HG02623 (cell line): ENCODE measurements around the gene HTR3D.
"Not testable (repeated sequence)": the region's sequence is repeated elsewhere in the genome, so short reads cannot be mapped to it uniquely, and the experiment has no call there.

Experiments
- ATAC-seq: cut with Tn5 transposase; IDR thresholded peaks from one replicate; pipeline ENCODE4 v1.9.1; 2021; ENCODE audit warnings: moderate library complexity; ENCODE audit not compliant: unreplicated experiment

HTR3D gene

DNA sequence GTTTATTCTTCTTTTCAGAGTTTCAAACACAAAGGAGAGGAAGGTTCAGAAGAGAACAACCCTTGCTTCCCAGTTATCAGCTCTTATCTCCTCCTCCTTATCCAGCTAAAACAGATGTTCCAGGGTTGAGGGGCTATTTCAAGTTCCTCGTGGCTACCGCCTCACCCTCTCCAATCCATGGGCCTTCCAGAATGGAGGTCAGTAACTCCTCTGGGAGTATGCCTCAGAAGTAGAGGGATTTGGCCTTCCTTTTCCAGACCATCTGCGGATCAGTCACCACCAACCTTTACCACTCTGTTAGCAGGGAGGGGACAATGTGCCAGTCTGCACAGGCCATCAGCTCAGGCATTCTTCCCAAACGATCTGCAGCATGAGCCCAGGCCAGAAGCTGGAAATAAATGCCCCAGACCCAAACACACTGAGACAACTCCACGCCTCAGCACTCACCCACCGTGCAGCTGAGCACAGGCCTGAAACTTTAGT, 36.1 kb downstream of the HTR3D start:
- ATAC-seq, result no peak

DNA sequence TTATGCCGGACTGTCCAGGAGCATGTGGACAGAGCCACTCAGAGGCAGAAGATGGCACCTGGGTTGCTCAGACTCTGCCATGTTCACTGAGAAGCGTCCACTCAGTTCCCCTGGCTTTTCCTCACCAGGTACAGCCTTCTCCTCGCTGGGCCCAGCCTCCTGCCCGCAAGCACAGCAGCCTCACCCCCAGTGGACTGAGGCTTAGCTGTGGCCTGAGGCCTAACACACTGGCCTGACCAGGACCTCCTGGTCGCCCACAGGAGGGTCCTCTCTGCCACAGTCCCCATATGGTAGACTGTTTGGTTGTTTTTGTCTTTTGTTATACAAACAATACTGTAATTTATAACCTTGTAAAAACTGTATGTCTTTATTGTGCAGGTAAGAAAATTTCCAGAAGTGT, 36.8 kb downstream of the HTR3D start:
- no peak for ATAC-seq

DNA sequence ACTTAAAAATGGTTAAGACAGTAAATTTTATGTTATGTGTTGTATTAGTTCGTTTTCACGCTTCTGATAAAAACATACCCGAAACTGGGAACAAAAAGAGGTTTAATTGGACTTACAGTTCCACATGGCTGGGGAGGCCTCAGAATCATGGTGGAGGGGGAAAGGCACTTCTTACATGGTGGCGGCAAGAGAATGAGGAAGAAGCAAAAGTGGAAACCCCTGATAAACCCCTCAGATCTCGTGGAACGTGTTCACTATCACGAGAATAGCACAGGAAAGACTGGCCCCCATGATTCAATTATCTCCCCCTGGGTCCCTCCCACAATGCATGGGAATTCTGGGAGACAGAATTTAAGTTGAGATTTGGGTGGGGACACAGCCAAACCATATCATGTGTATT, 39.6 kb downstream of the HTR3D start:
- not testable (repeated sequence) for ATAC-seq

DNA sequence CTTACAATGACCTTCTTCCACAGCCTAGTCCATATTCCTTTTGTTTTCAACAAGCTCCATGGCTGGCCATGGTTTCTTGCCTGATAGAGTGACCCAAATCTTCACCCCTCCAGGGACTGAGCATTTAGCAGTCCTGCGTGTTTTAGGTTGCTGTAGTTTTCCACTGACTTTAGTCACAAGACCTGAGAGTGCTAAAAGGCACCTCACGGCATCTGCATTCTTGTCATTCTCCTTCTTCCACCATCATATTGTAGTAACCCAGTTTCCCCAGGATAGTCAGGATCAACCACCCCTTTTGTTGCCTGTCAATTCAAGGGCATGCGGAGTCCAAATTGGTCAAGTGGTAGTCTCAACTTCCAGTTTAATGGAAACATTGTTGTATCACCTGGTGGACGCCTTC, 42.1 kb downstream of the HTR3D start:
- ATAC-seq, result no peak

DNA sequence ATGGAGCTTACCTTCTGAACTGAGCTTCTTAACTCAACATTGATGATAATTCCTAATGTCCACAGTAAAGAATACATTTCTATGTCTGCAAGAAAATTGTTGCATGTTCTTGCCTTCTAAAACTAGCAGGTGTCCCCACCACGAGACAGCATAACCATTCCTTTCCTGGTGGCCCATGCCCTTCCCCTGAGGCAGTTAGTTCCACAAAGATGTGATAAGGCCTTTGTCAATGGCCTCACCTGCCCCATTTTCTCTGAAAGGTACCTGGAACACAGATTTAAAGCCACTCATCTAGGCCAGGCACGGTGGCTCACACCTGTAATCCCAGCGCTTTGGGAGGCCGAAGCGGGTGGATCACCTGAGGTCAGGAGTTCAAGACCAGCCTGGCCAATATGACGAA, 44.4 kb downstream of the HTR3D start:
- ATAC-seq, result no peak

DNA sequence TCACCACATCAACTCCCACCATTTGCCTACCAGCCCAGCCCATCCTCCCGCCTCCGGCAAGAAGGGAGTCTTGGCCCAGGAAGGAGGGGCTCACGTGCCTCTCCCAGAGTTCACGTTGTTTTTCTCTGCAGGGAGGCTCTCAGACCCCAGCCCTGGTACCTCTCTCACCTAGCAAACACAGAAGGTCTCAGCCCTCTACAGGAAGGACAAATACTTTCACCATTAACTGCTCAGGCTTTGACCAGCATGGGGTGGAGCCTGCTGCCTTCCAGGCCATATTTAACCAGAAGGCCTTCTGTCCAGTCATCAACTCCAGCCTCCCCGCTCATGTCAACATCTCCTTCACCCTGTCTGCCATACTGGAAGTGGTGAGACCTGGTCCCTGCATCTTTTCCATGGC, 46.3 kb downstream of the HTR3D start:
- ATAC-seq, result no peak

DNA sequence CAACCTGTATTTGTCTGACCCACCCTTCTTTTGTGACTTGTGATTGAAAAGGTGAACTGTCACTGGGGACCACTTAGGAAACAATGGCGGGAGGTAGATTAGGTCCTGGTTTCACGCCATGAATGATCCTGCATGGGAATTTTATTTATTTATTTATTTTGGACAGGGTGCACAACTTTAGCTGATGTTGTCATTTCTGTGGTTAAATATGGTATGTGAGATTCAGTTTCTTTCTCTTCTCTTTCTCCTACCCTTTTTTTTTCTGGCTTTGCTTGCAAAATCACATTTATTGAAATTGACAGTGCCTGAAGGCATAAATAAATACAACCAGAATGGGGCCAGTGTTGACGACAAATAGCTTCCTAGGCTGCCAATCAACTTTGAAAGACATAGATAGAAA, 47.3 kb downstream of the HTR3D start:
- no peak for ATAC-seq

DNA sequence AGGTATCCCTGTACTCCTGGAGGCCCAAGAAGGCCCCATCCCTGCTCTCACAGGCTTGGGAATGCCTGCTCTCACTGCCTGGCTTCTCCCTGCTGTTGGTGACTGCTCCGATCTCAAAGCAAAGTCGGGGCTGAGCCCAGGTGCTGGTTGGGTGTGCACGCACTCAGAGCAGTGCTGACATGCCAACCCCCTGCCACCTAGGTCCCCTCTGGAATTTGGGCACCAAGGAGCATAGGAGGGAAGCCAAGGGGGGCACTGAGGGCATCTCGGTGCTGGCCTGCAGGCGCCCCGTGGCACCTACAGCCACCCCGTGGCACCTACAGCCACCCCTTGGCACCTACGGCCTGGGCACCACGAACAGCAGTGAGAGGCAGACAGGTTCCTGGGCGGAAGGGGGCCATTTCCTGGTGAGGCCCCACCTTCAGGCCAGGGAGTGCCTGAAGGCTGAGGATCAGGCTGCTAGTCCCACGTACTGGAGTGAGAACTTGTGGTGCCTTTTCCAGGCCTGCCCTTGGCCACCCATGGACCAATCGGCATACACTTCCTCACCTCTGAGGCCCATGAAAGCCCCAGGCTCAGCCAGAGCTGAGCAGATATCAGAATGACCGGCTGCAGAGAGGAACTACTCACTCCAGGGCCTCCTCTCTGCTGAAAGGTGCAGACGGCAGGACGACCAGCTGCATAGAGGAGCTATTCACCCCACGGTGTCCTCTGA, 49.7 kb downstream of the HTR3D start:
- no peak for ATAC-seq

DNA sequence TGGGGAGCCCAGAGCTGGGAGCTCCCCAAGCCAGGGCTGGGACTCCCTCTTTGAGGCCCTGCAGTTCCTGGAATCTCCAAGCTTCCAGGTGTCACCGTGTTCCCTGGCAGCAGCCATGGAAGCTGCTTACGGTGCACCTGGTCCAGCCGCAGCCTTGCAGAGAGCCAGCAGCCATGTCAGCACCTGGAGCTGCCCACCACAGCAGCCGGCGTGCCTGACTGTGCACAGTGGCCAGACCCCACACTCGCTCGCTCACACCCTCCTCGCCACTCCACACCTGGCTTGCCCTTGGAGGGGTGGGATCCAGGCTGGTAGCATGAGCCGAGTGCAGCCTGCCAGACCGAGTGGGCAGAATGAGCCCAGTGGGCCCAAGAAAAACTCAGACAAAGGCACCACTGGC, 50.5 kb downstream of the HTR3D start:
- no peak for ATAC-seq

DNA sequence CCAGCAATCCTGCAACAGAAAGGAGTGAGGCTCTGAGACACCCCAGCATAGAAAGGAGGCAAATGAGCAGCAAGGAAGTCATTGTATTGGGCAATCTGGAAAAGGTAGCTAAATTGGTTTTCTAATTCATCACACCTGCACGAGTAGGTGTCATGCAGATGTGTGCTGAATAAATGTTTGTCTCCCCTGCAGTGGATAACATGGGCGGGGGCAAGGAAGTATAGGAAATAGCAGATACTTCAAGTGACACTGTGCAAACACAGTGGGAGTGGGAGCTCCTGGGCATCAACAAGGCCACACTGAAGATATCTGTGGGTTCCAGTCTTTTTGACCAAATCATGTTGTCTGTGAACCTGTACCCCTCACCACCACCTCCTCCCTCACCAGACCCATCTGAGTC, 50.9 kb downstream of the HTR3D start:
- no peak for ATAC-seq

DNA sequence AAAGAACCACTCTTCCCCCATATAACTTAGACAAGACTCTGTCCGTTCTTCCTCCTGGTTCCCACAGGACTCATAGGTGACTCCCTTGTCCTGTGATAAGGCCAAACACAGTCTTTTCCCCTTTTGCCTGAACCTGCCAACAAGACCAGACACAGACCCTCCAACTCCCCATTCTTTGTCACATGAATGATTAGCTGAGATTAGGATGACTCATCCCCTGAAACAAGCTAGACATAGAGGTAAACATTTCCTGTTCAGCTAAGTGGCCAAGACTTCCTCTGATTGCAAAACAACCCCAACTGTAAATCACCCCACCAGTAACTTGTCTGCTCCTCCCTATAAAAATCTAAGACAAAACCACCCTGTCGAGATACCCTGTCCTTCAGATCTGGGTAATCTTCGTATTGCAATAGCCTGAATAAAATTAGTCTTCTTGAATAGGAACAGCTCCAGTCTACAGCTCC, 53.9 kb downstream of the HTR3D start:
- no peak for ATAC-seq
